Endometrium (tissue), 2 donors: ENCODE results near the gene TMEM39A.

Experiments used
- FAIRE-seq: peaks from 2 replicates; lab custom pipeline; 2012; peaks lifted over from hg19 to GRCh38; lab: Jason Lieb, UNC
- donor health status: control.
- donor health status: control.

TMEM39A gene

GRCh38 chr3:119453822-119454221, 9.6 kb downstream of the TMEM39A start:
- FAIRE-seq, result no peak

- FAIRE-seq, result no peak
Measured at GRCh38 chr3:119444590-119444989, 18.8 kb downstream of the TMEM39A start.

GRCh38 chr3:119443179-119443578, 20.2 kb downstream of the TMEM39A start:
- no peak for FAIRE-seq

DNA sequence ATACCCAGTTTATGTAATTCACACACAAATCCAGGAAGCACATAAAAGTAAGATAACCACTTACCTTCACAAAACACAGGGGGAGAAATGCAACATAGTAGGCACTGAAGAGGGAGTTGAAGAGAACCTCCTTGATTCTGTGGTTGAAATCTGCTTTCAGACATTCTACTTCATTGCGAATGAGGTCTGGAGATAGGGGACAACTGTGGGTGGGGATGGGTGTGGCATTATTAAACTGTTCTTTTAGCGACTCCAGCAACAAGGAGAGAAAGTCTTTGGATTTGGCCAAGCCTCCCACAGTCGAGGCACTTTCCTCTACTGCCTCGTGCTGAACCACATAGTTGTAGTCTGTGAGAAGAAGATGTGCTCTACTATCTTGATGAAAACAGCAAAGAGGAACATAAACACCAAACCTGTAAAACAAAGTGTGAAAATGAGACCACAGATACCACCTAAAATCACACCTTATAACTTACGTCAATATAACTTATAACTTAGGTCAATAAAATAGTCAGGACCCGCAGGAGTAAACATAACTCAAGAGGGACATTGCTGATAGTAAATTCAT, 25.6 kb downstream of the TMEM39A start:
- FAIRE-seq, result no peak

- no peak for FAIRE-seq
Measured at GRCh38 chr3:119436977-119437376, 26.4 kb downstream of the TMEM39A start.

- no peak for FAIRE-seq
Measured at GRCh38 chr3:119434703-119435102, 28.7 kb downstream of the TMEM39A start.

- FAIRE-seq, result no peak
Measured at GRCh38 chr3:119433613-119434325, 29.6 kb downstream of the TMEM39A start.

- FAIRE-seq, result no peak
Measured at GRCh38 chr3:119428538-119428937, 34.9 kb downstream of the TMEM39A start.

- FAIRE-seq, result no peak
Measured at GRCh38 chr3:119427669-119428068, 35.7 kb downstream of the TMEM39A start.

GRCh38 chr3:119420196-119420595, 43.2 kb downstream of the TMEM39A start:
- FAIRE-seq, result no peak

DNA sequence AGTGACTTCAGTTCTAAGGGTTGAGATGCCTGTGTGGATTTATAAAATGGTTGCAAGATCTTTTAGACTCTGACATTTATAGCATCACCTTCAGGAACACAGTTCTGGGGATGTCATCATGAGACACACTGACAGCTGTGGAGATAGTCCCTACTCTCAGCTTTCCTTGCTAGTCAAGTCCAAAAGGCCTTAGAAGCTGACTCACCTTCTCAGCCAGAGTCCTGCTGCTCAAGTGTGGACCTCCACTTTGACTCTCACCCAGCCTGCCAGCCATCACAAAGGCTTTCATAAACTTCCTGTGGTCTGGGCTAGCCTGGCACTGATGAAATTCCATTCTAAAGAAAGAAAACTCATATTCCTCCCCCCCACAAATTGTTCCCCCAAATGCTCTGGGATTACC, 44.8 kb downstream of the TMEM39A start:
- FAIRE-seq, result no peak

GRCh38 chr3:119417771-119418512, 45.5 kb downstream of the TMEM39A start:
- no peak for FAIRE-seq

DNA sequence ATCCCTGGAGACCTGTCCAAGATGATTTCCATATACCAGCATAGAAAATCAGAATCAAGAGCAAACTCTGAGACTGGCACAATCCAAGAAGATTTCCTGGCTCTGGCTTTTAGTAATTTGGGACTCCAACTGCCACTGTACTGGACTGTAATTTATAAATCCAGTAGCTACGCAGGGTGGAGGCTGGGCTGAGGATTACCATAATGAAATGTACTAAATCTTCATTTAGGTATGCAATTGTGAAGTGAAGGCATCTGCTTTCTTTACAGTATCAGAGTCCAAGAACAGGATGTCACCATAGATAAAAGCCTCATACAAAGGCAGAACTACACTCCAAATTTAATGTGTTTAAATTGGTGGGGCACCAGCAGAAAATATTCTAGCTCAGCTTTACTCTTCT, 46.5 kb downstream of the TMEM39A start:
- no peak for FAIRE-seq

- no peak for FAIRE-seq
Measured at GRCh38 chr3:119413603-119414280, 49.7 kb downstream of the TMEM39A start.

GRCh38 chr3:119409844-119410243, 53.6 kb downstream of the TMEM39A start:
- FAIRE-seq, result no peak

- no peak for FAIRE-seq
Measured at GRCh38 chr3:119408243-119408950, 55.0 kb downstream of the TMEM39A start.

DNA sequence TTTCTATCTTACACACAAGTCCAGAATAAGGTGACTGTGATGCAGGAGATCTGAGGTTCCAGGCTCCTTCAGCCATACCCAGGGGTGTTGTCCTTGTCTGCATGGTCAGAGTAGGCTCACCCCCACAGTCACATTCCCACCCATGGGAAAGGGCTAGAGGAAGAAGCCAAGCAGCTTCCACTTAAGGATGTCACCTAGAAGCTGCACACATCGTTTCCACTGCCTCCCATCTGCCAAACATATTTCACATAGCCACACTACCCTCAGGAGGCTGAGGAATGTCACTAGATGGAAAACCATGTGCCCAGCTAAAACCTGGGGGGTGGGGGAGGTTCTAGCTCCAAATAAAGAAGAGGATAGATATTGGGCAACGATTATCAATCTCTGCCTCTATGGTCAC, 58.1 kb downstream of the TMEM39A start:
- no peak for FAIRE-seq

DNA sequence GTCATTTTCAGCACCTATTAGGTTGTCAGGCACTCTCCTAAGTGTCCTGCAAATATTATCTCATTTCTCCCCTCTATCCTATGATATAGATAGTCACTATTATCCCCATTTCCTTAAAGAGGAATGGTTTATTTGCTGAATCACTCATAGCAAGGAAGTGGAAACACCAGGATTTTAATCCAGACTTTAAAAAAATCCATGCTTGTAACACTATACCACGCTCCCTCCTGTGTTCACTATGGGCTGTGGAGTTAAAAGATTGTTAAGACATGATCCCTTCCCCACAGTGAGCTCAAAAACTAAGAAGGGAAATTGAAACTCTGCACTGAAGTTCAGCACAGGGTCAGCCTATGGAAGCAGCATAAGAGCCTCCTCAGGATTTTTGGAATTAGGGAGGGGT, 60.2 kb downstream of the TMEM39A start:
- FAIRE-seq, result no peak

DNA sequence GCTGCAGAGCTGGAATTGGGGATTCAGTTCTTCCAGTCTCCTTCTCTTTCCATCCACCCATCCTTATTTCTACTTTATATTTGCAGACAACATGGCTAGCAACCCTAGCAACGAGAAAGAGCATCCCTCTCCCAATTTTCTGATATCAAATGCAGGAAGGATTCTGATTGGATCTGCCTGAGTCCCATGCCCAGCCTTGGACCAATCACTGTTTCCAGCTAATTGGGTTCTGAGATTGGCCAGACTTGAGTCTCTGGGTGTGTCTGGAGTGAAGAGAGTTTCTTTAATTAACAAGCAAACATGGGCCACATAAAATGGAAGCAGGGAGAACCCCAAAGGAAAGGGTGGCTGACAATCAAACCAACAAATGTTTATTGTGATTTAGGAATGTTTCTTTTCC, 60.6 kb downstream of the TMEM39A start:
- FAIRE-seq, result no peak

DNA sequence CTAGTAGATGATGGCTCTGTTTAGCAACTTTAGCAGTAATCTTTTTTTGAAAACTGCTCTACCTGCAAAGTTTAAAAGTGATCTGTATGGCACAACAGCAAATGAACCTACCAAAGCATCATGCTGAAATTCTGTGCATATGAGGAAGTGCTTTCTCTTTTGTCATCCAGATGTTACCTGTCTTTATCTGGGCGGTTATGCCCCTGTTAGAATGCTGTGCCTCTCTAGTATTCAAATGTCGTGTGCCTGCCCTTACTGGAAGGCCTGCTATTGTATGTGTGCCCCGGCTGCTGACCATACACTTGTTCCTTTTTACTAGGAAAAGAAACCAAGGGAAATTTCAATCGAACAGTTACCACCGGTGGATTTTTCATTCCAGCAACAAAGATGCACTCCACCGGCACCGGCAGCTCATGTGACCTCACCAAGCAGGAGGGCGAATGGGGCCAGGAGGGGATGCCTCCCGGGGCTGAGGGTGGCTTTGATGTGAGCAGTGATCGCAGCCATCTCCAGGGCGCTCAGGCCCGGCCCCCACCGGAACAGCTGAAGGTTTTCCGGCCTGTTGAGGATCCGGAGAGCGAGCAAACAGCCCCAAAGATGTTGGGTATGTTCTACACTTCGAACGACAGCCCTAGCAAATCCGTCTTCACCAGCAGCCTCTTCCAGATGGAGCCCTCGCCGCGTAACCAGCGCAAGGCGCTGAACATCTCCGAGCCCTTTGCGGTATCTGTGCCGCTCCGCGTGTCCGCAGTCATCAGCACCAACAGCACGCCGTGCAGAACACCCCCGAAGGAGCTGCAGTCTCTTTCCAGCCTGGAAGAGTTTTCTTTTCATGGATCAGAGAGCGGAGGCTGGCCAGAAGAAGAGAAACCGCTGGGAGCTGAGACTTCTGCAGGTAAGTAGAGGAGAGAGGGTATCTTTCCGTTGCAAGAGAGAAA, 61.6 kb downstream of the TMEM39A start:
- FAIRE-seq, result no peak

GRCh38 chr3:119401069-119401468, 62.3 kb downstream of the TMEM39A start:
- no peak for FAIRE-seq
